GM21381 (cell line): ENCODE results near the gene RFX2.
"Not testable (repeated sequence)": the region's sequence is repeated elsewhere in the genome, so short reads cannot be mapped to it uniquely, and the experiment has no call there.

Source experiments
- ATAC-seq: cut with Tn5 transposase; IDR thresholded peaks from one replicate; pipeline ENCODE4 v1.9.1; 2021; ENCODE audit warnings: mild to moderate bottlenecking, moderate library complexity; ENCODE audit not compliant: unreplicated experiment

RFX2 gene

GRCh38 chr19:6076675-6077463 is 33.4 kb downstream of the RFX2 start:
- no peak for ATAC-seq

DNA sequence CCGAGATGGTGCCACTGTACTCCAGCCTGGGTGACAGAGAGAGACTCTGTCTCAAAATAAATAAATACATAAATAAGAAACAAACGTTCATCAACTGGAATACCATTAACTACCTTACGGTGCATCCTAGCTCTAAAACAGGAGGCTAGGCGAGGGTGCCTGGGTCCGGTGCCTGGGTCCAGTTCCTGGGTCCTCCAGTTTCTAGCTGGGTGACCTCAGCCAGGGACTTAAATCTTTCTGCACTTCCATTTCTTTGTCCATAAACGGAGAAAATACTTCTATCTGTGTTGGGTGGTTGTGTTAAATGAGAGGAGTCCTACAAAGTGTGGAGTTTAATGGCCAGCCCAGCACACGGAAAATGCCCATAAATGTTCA is 34.0 kb downstream of the RFX2 start:
- ATAC-seq = no peak

GRCh38 chr19:6074709-6075403 is 35.4 kb downstream of the RFX2 start:
- no peak for ATAC-seq

GRCh38 chr19:6073858-6074708 is 36.2 kb downstream of the RFX2 start:
- ATAC-seq = no peak

- ATAC-seq = not testable (repeated sequence)
These were observed 37.1 kb downstream of the RFX2 start for GRCh38 chr19:6073233-6073632.

DNA sequence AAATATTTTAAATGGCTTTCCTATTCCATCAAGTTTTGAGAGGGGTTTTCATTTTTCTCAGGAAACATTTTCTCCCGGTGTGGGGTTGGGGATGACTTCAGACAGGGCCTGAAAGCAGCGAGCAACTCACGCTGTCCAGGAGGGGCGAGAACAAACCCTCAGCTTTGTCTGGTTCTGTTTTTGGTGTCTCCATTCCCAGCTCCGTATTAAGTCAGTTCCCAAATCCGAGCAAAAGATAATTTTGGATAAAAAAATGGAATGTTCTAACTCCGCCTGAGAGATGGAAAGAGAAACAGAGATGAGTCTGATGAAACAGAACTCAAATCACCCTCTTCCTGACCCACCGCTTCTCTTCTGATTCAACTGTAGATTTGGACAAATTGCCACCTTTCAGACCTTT is 38.4 kb downstream of the RFX2 start:
- ATAC-seq = no peak

- no peak for ATAC-seq
These were observed 39.4 kb downstream of the RFX2 start for GRCh38 chr19:6070720-6071485.

- ATAC-seq = no peak
These were observed 40.1 kb downstream of the RFX2 start for GRCh38 chr19:6070207-6070681.

DNA sequence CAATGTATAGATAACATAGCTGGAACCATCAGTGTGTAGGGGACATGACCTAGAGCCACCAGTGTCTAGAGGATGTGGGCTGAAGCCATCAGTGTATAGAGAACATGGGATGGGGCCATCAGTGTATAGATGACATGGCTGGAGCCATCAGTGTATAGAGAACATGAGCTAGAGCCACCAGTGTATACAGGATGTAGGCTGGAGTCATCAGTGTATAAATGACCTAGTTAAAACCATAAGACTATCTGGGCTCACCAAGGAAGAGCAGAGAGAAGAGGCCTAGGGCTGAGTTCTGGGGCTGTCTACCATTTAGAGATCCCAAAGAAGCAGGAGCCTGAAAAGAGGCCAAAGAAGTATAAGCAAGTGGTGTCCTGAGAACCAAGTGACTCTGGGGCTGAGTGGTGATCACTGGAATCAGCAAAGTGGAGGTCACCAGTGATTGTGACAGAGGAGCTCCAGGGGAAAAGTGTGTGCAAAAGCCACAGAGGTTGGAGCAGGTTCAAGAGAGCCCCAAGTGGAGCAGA is 41.0 kb downstream of the RFX2 start:
- no peak for ATAC-seq

DNA sequence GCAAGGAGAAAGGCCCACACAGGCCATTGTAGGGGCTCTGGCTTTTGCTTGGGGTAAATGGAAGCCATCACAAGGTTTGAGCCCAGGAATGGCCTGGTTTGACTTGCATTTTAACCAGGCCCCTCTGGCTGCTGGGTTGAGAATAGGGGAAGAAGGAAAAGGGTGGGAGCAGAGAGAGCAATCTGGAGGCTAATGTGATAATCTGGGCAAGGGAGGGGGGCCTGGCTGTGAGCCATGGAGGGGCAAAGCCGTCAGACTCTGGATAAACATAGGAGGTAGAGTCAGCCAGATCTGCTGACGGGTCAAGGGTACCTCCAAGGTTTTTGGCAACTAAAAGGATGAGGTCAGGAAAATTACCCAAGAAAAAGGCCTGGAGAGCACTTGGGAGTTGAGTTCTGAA is 41.6 kb downstream of the RFX2 start:
- ATAC-seq = no peak

DNA sequence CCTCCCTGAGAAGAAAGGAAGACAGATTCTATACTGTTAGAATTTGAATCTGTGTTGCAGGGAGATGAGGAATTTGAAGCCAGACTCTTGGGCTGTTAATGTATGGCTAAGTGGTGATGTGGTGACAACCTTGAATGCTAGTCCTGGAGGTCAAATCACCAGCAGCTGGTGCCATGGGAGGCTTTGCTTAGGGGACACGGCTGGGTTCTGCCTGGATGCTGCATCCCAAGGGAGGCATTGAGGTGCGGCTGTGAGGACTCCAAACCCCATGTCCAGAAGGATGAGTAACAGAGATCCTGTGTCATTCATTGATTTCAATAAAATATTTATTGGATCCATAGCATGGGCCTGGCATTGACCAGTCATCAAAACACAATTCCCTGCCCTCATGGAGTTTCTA is 42.3 kb downstream of the RFX2 start:
- no peak for ATAC-seq

DNA sequence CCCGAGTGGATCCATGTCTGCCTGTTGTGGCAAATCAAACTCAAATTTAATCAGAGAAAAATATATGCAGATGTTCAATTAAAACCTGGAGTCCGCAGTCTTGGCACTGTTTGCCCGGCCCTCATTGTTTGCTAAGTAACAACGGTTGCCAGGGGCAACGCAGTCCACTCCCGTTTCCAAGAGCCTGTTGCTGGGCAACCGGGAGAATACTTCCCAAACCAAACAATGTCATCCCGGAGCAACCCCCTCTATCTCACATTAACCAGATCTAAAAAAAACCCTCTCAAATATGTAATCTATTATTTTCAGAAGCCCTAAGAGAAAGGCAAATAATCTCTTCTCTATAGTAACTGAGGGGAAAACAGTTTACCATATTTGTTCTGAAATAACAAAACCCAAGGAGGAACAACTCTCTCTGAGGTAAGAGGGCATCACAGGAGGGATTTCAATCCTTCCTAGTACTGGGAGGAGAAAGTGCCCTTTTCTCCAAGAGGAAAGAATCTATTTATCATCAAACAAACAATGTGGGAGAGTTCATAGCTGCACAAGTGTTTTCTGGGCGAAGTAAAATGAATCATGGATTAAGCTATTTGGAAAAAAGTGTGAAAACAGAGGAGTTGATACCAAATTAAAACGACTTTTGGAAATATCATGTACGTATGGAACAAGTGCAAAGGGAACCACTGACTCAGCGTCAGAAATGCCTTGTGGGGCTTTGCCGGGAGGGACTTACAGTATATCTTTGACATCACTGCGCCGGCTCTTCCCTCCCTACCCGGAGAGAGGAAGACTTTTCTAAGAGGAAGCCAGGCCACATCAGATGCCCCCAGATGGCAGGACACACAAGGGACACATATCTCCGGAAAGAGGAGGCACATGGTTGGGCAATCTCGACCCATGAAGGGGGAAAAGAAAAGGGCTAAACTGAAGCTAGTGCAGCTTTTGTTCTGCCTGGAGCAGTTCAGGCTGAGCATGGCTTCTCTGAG is 43.3 kb downstream of the RFX2 start:
- ATAC-seq = no peak

- no peak for ATAC-seq
These were observed 44.5 kb downstream of the RFX2 start for GRCh38 chr19:6065685-6066374.

DNA sequence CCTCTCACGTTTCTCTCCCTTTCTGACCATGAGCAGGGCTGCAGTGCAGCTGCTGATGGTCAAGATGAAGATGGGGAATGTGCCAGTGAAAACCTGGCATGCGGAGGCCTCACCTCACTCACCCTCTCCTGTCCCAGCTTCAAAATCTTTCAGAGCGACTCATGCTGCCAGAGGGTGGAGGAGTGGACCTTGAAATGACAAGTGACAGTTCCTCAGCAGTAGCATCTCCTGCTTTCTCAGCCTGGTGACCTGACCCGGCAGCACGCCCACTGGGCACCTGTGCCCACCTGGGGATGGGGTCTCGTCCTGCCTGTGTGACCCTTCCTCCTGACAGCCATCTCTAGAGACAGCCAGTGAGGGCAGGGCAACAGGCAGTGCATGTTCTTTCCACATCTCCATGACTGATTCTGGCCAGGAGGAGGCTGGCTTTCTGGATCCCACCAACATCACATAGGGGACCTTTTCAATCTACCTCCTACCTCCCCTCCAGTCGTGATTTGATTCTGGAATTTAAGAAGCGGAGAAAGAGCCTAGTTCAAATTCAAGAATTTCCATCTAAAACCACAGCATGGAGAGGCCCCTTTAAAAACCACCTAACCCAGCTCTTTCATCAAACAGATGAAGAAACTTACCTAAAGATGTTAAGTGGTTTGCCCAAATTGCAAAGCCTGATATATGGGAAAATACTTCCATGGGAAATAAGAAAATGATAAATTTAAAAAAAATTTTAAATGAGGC is 45.8 kb downstream of the RFX2 start:
- ATAC-seq = no peak

GRCh38 chr19:6063576-6064335 is 46.5 kb downstream of the RFX2 start:
- no peak for ATAC-seq

- no peak for ATAC-seq
These were observed 47.2 kb downstream of the RFX2 start for GRCh38 chr19:6062961-6063575.

DNA sequence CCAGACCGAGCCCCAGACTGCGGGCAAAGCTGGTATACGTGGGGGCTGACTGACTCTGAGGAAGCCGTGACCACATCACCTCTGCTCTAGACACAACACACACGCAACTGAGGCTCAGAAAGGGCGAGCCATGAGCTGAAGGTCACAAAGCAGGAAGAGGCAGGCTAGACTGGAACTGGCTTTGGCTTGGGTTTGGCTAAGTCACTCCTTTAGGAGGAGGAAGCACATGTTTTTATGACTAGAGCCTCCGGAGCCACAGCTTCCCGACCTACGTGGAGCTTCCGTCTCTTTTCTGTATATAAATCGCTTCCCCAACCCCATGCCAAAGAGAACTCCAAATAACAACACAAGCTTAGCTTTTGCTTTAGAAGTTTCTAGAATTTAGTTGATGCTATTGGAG is 48.0 kb downstream of the RFX2 start:
- no peak for ATAC-seq
